ENCODE measurements around the gene MMP24. TPM values are rescaled to one million over a fixed set of nuclear protein-coding genes. Genes with fewer than 3 reads are reported as not detected.

Gene MMP24
- total RNA-seq, 2 experiments from 2014 or later, result 0.04 TPM; not detected in 1

- CTCF ChIA-PET, result interaction anchor here (2.4 kb wide), 1 partner anchor 11 kb away, joined by 15 read pairs; no protein-coding TSS in a partner anchor
- POLR2A ChIA-PET, result no interaction called here
Observed at GRCh38 chr20:35316086-35316485, 89.6 kb downstream of the MMP24 start.

GRCh38 chr20:35317416-35318210, 91.1 kb downstream of the MMP24 start:
- ChIA-PET CTCF (interaction anchor here (0.8 to 2.4 kb wide), 4 partner anchors 12 to 130 kb away, joined by 3 to 15 read pairs (median 4); no protein-coding TSS in a partner anchor), POLR2A (no interaction called here)

GRCh38 chr20:35318502-35319157, 92.1 kb downstream of the MMP24 start:
- CTCF ChIA-PET, result interaction anchor here (1.3 to 2.4 kb wide), 2 partner anchors 11 to 14 kb away, joined by 3 to 15 read pairs; no protein-coding TSS in a partner anchor
- POLR2A ChIA-PET, result no interaction called here

GRCh38 chr20:35319192-35319870, 92.8 kb downstream of the MMP24 start:
- POLR2A ChIA-PET, result no interaction called here
- CTCF ChIA-PET, result interaction anchor here (1.3 to 1.4 kb wide), 2 partner anchors 10 to 12 kb away, joined by 3 read pairs; no protein-coding TSS in a partner anchor

- CTCF ChIA-PET, result interaction anchor here (1.4 to 4.1 kb wide), 3 partner anchors 10 to 15 kb away, joined by 3 to 13 read pairs (median 7); no protein-coding TSS in a partner anchor
- POLR2A ChIA-PET, result no interaction called here
Observed at GRCh38 chr20:35319871-35320197, 93.3 kb downstream of the MMP24 start.

GRCh38 chr20:35320396-35321126, 94.1 kb downstream of the MMP24 start:
- ChIA-PET POLR2A (no interaction called here), CTCF (interaction anchor here (1.4 to 4.1 kb wide), 3 partner anchors 11 to 16 kb away, joined by 3 to 13 read pairs (median 7); no protein-coding TSS in a partner anchor)

- CTCF ChIA-PET, result interaction anchor here (1.3 kb wide), 1 partner anchor 21 kb away, joined by 3 read pairs; no protein-coding TSS in a partner anchor
- POLR2A ChIA-PET, result no interaction called here
Observed at GRCh38 chr20:35325401-35325800, 98.9 kb downstream of the MMP24 start.

GRCh38 chr20:35326021-35326739, 99.7 kb downstream of the MMP24 start:
- POLR2A ChIA-PET, result no interaction called here
- CTCF ChIA-PET, result interaction anchor here (1.6 kb wide), 1 partner anchor 23 kb away, joined by 6 read pairs; no protein-coding TSS in a partner anchor

Other genes with a start within 250 kb of the MMP24 start
- gene TRPC4AP, start 133.9 kb upstream of the MMP24 start, total RNA-seq, result 10 to 100 TPM; 48.2 to 49.1 TPM
- gene EDEM2, start 79.4 kb upstream of the MMP24 start, total RNA-seq, result 10 to 100 TPM; 18.8 to 19.0 TPM
- gene PROCR, start 54.6 kb upstream of the MMP24 start, total RNA-seq, result 1 to 10 TPM; 3.5 to 3.8 TPM
- gene MMP24OS, start 51.4 kb downstream of the MMP24 start, total RNA-seq, result 10 to 100 TPM; 28.4 to 29.9 TPM
- gene EIF6, start 58.1 kb downstream of the MMP24 start, total RNA-seq, result 100 to 1,000 TPM; 190 to 192 TPM
- gene FAM83C, start 65.7 kb downstream of the MMP24 start, total RNA-seq, result not detected
- gene UQCC1, start 185.3 kb downstream of the MMP24 start, total RNA-seq, result 10 to 100 TPM; 57.4 to 72.3 TPM
- gene GDF5, start 211.5 kb downstream of the MMP24 start, total RNA-seq, result not detected
- 10 to 100 TPM; 43.2 to 48.5 TPM for gene CEP250, start 228.9 kb downstream of the MMP24 start, total RNA-seq